Epithelial cell of proximal tubule (primary cell): ENCODE measurements around the gene ZNF486. TPM values are rescaled to one million over a fixed set of nuclear protein-coding genes. Genes with fewer than 3 reads are reported as not detected.
A peak's percentile ranks its signal among the peaks of the same experiment; 100 is the strongest.
"Not testable (repeated sequence)": the region's sequence is repeated elsewhere in the genome, so short reads cannot be mapped to it uniquely, and the experiment has no call there.

Source experiments
- DNase-seq: peaks from one replicate; pipeline ENCODE4 v3.0.0-alpha.2; 2011; ENCODE audit warnings: low read depth
- H3K4me3 ChIP-seq: 2 replicates; pipeline ENCODE4 v1.5.1; 2011; ENCODE audit warnings: low read depth, mild to moderate bottlenecking, low read length
- CTCF ChIP-seq: conservative IDR thresholded peaks from 2 replicates; pipeline ENCODE4 v1.5.1; 2012; ENCODE audit warnings: low read depth, mild to moderate bottlenecking, low read length
- total RNA-seq: library from RNA; depleted of rRNA; stranded (reverse); fragments of >200 nt; gene quantifications from 2 replicates; pipeline ENCODE4 v1.2.3, GENCODE V29; 2015

The ZNF486 gene
- total RNA-seq, 1 donor from 2014 or later = 14.9 TPM

- TF ChIP-seq CTCF = no peak
- DNase-seq = no peak
- H3K4me3 ChIP-seq = no peak overlapping the region
These were observed 4.2 kb upstream of the ZNF486 start for GRCh38 chr19:20162821-20163220.

GRCh38 chr19:20164456-20164855 is 2.6 kb upstream of the ZNF486 start:
- H3K4me3 ChIP-seq = no peak overlapping the region
- TF ChIP-seq CTCF = no peak
- no peak for DNase-seq

GRCh38 chr19:20165971-20166592 is 932 bp upstream of the ZNF486 start:
- no peak for DNase-seq
- no peak for TF ChIP-seq CTCF
- no peak overlapping the region for H3K4me3 ChIP-seq

- no peak for TF ChIP-seq CTCF
- peak overlapping the region; percentile 62 for H3K4me3 ChIP-seq
- DNase-seq = no peak
These were observed 673 bp downstream of the ZNF486 start for GRCh38 chr19:20167651-20168122.

GRCh38 chr19:20171285-20171684 is 4.3 kb downstream of the ZNF486 start:
- no peak overlapping the region for H3K4me3 ChIP-seq
- no peak for TF ChIP-seq CTCF
- DNase-seq = no peak

GRCh38 chr19:20175848-20176247 is 8.8 kb downstream of the ZNF486 start:
- not testable (repeated sequence) for H3K4me3 ChIP-seq, DNase-seq

- not testable (repeated sequence) for H3K4me3 ChIP-seq, DNase-seq
These were observed 12.9 kb downstream of the ZNF486 start for GRCh38 chr19:20179956-20180355.

- no peak overlapping the region for H3K4me3 ChIP-seq
- DNase-seq = no peak
- no peak for TF ChIP-seq CTCF
These were observed 15.3 kb downstream of the ZNF486 start for GRCh38 chr19:20182222-20182785.
